LNCaP clone FGC (cell line): Measurements from ENCODE around the gene TFDP2.
"Not testable (repeated sequence)": the region's sequence is repeated elsewhere in the genome, so short reads cannot be mapped to it uniquely, and the experiment has no call there.

Experiments
- DNase-seq: peaks from one replicate; pipeline ENCODE4 v3.0.0-alpha.2; 2011; ENCODE audit warnings: low read depth
- H3K4me3 ChIP-seq: 2 replicates; pipeline ENCODE4 v1.5.1; 2011; ENCODE audit warnings: mild to moderate bottlenecking, low read depth, low read length, control low read depth
- CTCF ChIP-seq: IDR thresholded peaks from 2 replicates; pipeline ENCODE4 v1.5.1; 2012; ENCODE audit warnings: mild to moderate bottlenecking; ENCODE audit not compliant: control insufficient read depth, insufficient read depth; ENCODE audit errors: extremely low read depth

TFDP2 gene

DNA sequence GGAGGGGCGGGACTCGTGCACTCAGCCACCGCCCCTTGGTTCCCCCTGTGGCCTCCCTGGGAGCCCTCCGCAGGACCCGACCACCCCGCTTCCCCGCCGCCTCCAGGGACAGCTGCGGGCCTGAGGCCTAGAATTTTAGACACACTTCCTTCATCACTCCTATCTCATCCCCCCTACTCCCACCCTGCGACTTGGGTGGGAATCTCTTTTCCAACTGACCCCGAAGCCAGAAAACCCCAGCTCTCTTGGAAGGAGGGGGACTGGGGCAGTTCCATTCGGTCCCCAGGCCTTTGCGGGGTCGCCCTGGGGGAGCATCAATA lies 289 bp upstream of the TFDP2 start:
- no peak for DNase-seq
- TF ChIP-seq CTCF = no peak

GRCh38 chr3:142148044-142148791 lies 1.1 kb downstream of the TFDP2 start:
- TF ChIP-seq CTCF = no peak
- DNase-seq = no peak
- peak overlapping the region; percentile 70 for H3K4me3 ChIP-seq

More for the DNA sequence above, 289 bp upstream of the TFDP2 start:
- H3K4me3 ChIP-seq = peak overlapping the region; percentile 70

DNA sequence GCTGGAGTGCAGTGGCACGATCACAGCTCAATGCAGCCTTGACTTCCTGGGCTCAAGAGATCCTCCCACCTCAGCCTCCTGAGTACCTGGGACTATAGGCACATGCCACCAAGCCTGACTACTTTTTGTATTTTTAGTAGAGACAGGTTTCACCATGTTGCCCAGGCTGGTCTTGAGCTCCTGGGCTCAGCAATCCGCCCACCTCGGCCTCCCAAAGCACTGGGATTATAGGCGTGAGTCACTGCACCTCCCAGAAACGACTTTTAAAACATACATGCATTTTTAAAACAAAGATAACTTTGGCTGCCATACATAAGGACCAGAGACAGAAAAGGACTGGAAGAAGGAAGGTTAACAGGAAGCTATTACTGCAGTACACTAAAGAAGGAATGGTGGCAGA lies 4.8 kb downstream of the TFDP2 start:
- not testable (repeated sequence) for H3K4me3 ChIP-seq, DNase-seq

DNA sequence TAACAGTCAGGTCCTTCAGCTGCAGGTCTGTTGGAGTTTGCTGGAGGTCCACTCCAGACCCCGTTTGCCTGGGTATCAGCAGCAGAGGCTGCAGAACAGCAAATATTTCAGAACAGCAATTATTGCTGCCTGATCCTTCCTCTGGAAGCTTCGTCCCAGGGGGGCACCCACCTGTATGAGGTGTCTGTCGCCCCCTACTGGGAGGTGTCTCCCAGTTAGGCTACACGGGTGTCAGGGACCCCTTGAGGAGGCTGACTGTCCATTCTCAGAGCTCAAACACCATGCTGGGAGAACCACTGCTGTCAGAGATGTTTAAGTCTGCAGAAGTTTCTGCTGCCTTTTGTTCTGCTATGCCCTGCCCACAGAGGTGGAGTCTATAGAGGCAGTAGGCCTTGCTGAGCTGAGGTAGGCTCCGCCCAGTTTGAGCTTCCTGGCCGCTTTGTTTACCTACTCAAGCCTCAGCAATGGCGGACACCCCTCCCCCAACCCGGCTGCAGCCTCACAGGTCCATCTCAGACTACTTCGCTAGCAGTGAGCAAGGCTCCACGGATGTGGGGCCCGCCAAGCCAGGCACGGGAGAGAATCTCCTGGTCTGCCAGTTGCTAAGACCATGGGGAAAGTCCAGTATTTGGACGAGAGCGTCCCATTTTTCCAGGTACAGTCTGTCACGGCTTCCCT lies 8.6 kb downstream of the TFDP2 start:
- H3K4me3 ChIP-seq, DNase-seq: not testable (repeated sequence)

DNA sequence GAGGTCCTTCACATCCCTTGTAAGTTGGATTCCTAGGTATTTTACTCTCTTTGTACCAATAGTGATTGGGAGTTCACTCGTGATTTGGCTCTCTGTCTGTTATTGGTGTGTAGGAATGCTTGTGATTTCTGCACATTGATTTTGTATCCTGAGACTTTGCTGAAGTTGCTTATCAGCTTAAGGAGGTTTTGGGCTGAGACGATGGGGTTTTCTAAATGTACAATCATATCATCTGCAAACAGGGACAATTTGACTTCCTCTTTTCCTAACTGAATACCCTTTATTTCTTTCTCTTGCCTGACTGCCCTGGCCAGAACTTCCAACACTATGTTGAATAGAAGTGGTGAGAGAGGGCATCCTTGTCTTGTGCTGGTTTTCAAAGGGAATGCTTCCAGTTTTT lies 12.3 kb downstream of the TFDP2 start:
- DNase-seq, H3K4me3 ChIP-seq: not testable (repeated sequence)

- DNase-seq = no peak
- no peak overlapping the region for H3K4me3 ChIP-seq
- TF ChIP-seq CTCF = no peak
Observed at GRCh38 chr3:142134799-142135325, 14.5 kb downstream of the TFDP2 start.

DNA sequence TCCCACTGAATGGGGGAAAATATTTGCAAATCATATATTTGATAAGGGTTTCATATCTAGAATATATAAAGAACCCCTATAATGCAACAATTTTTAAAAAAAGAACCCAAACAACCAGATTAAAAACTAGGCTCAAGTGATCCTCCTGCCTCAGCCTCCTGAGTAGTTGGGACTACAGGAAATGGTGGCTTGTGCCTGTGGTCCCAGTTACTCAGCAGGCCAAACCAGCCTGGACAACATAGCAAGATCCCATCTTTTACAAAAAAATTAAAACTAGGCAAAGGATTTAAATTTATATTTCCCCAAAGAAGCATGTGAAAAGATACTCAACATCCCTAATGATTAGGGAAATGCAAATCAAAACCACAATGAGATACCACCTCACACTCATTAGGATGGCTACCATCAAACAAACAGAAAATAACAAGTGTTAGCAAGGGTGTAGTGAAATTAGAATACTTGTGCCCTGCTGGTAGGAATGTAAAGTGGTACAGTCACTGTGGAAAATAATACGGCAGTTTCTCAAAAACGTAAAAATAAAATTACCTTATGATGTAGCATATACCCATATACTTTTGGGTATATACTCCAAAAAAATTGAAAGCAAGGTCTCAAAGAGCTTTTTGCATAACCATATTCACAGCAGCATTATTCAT lies 19.7 kb downstream of the TFDP2 start:
- TF ChIP-seq CTCF = no peak
- DNase-seq = no peak
- no peak overlapping the region for H3K4me3 ChIP-seq

GRCh38 chr3:142127941-142128658 lies 21.2 kb downstream of the TFDP2 start:
- H3K4me3 ChIP-seq = no peak overlapping the region
- TF ChIP-seq CTCF = no peak
- no peak for DNase-seq
